NT2/D1 (cell line): Measurements from ENCODE around the gene C9orf152.

Source experiments
- YY1 ChIP-seq: IDR thresholded peaks from 2 replicates; pipeline ENCODE4 v1.6.1; 2011; ENCODE audit not compliant: insufficient read length, insufficient read depth
- ZNF274 ChIP-seq: IDR thresholded peaks from 2 replicates; pipeline ENCODE4 v1.6.1; 2011; ENCODE audit warnings: mild to moderate bottlenecking, low read depth, low read length

DNA sequence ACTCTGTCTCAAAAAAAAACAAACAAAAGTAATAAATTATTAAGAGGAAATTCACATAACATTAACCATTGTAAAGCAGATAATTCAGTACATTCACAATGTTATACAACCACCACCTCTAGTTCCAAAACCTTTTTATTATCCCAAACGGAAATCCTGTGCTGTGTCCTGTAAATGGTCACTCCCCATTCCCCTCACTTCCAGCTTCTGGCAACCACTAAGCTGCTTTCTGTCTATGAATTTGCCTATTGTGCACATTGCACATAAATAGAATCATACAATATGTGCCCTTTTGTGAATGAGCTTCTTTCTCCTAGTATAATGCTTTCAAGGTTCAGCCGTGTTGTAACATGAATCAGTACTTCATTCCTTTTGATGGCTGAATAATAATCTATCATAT lies 20.8 kb downstream of the C9orf152 start:
- TF ChIP-seq ZNF274 (no peak), YY1 (no peak)
